Sigmoid colon (tissue), 7 donors: Measurements from ENCODE around the gene TMEM79. TPM values are rescaled to one million over a fixed set of nuclear protein-coding genes. Genes with fewer than 3 reads are reported as not detected.
A peak's percentile ranks its signal among the peaks of the same experiment; 100 is the strongest.
"Not testable (repeated sequence)": the region's sequence is repeated elsewhere in the genome, so short reads cannot be mapped to it uniquely, and the experiment has no call there.

Experiments used
- DNase-seq: peaks from one replicate; pipeline ENCODE4 v3.0.0-alpha.2; 2019
- H3K27ac ChIP-seq, 4 donors: fragments of 200-600 bp; sonication (generic); one replicate each; pipeline ENCODE4 v1.5.1; 2016 to 2019; ENCODE audit warnings: mild to moderate bottlenecking in 1 of 4
- H3K27me3 ChIP-seq, 3 donors: fragments of 200-600 bp; sonication (generic); one replicate each; pipeline ENCODE4 v1.5.1; 2019; ENCODE audit warnings: mild to moderate bottlenecking in 1 of 3
- H3K36me3 ChIP-seq, 4 donors: fragments of 200-600 bp; sonication (generic); one replicate each; pipeline ENCODE4 v1.5.1; 2016 to 2019
- H3K4me1 ChIP-seq, 4 donors: fragments of 200-600 bp; sonication (generic); one replicate each; pipeline ENCODE4 v1.5.1; 2017 to 2019
- H3K4me3 ChIP-seq, 4 donors: fragments of 200-600 bp; sonication (generic); one replicate each; pipeline ENCODE4 v1.5.1; 2017 to 2019; ENCODE audit warnings: mild to moderate bottlenecking in 2 of 4, moderate library complexity in 1 of 4
- H3K9me3 ChIP-seq, 4 donors: fragments of 200-600 bp in 3 of 4; sonication (generic) in 3 of 4; one replicate each; pipeline versions ENCODE4 v1.5.1 to v1.6.1; 2013 to 2019
- CTCF ChIP-seq, 4 experiments: fragments of 450-650 bp in 3 of 4; fragments of 200-600 bp in 1 of 4; IDR thresholded peaks; one replicate each; pipeline ENCODE4 v1.5.1; 2016 to 2019; ENCODE audit warnings: antibody characterized with exemption in 4 of 4, mild to moderate bottlenecking in 3 of 4, moderate library complexity in 2 of 4
- EP300 ChIP-seq, 4 donors: sonication (generic); formaldehyde crosslinking; IDR thresholded peaks; one replicate each; pipeline ENCODE4 v1.6.1; 2017; ENCODE audit warnings: antibody characterized with exemption in 4 of 4
- POLR2A ChIP-seq, 2 donors: fragments of 450-650 bp; IDR thresholded peaks; one replicate each; pipeline ENCODE4 v1.6.1; 2016; ENCODE audit warnings: antibody characterized with exemption in 2 of 2, mild to moderate bottlenecking in 2 of 2, moderate library complexity in 2 of 2
- POLR2AphosphoS5 ChIP-seq, 4 donors: sonication (generic); formaldehyde crosslinking; IDR thresholded peaks; one replicate each; pipeline ENCODE4 v1.6.1; 2017; ENCODE audit warnings: antibody characterized with exemption in 4 of 4
- WGBS, 2 donors: extraction: QIAGEN DNeasy Blood & Tissue Kit; methylation state at CpG; one replicate each; pipeline ENCODE4 v1.1.7; 2013; 5-methylcytosine and 5-hydroxymethylcytosine counted together
- intact Hi-C: fragments of 100-400 bp; cut with DNase I; formaldehyde crosslinking; loops from one replicate; pipeline ENCODE4 v1.15.1; 2023
- polyA plus RNA-seq, 3 donors: library from polyadenylated mRNA; stranded (reverse); fragments of 200-250 nt; gene quantifications; one replicate each; pipeline ENCODE4 v1.2.3, GENCODE V29; 2013
- total RNA-seq, 4 donors: library from RNA; depleted of rRNA; stranded (reverse); fragments of >200 nt; gene quantifications; one replicate each; pipeline ENCODE4 v1.1.0, GENCODE V29; 2016
- donor health status: healthy with polysubstance abuse.
- donor health status: Bipolar disorder and iron deficiency.
- donor health status: healthy.

TMEM79 gene
- total and polyA plus RNA-seq, 7 donors = 0.41 to 5.6 (median 1.5) TPM

GRCh38 chr1:156319664-156320063 is 35.5 kb downstream of the TMEM79 start:
- no peaks in the 10 kb centered on the region for H3K4me1 ChIP-seq
- no peaks in the 10 kb centered on the region for H3K9me3 ChIP-seq
- H3K27me3 ChIP-seq = no peaks in the 10 kb centered on the region
- intact Hi-C loops = no loop called here
- H3K27ac ChIP-seq = no peak overlapping the region
- DNase-seq = no peak
- peaks cover 67 to 100% (median 83%) of the 10 kb centered on the region in 4 donors for H3K36me3 ChIP-seq
- no peak overlapping the region for H3K4me3 ChIP-seq
- TF ChIP-seq POLR2AphosphoS5 (IDR thresholded peaks at IDR 0.05) (no peak), CTCF (IDR thresholded peaks at IDR 0.05) (peak in 3 of 4 experiments; percentile 10 to 35 (median 17)), POLR2A (IDR thresholded peaks at IDR 0.05) (no peak), EP300 (IDR thresholded peaks at IDR 0.05) (no peak)
- 87 to 94% methylated on average over 1 of the region's 1 CpG for WGBS, 2 donors

GRCh38 chr1:156320560-156320959 is 36.4 kb downstream of the TMEM79 start:
- Histone ChIP-seq H3K27me3 (no peaks in the 10 kb centered on the region), H3K4me3 (no peak overlapping the region), H3K27ac (no peak overlapping the region), H3K4me1 (no peaks in the 10 kb centered on the region), H3K9me3 (no peaks in the 10 kb centered on the region), H3K36me3 (peaks cover 65 to 100% (median 79%) of the 10 kb centered on the region in 4 donors)
- intact Hi-C loops = no loop called here
- WGBS, 2 donors = 75 to 85% methylated on average over 3 of the region's 3 CpGs
- no peak for TF ChIP-seq CTCF (IDR thresholded peaks at IDR 0.05)
- no peak for TF ChIP-seq EP300 (IDR thresholded peaks at IDR 0.05)
- TF ChIP-seq POLR2AphosphoS5 (IDR thresholded peaks at IDR 0.05) = no peak
- no peak for TF ChIP-seq POLR2A (IDR thresholded peaks at IDR 0.05)
- no peak for DNase-seq

- H3K4me1 ChIP-seq, H3K27ac ChIP-seq, H3K9me3 ChIP-seq, intact Hi-C loops, H3K4me3 ChIP-seq, H3K27me3 ChIP-seq: not testable (repeated sequence)
- peaks cover 47 to 90% (median 56%) of the 10 kb centered on the region in 4 donors for H3K36me3 ChIP-seq
- peak; percentile 4 for DNase-seq
- 95 to 98% methylated on average over 9 of the region's 9 CpGs for WGBS, 2 donors
Observed at GRCh38 chr1:156323179-156323578, 39.1 kb downstream of the TMEM79 start.

- DNase-seq = no peak
- Histone ChIP-seq H3K27ac (no peak overlapping the region), H3K9me3 (no peaks in the 10 kb centered on the region), H3K4me1 (peaks cover 0 to 27% (median 17%) of the 10 kb centered on the region in 4 donors), H3K27me3 (no peaks in the 10 kb centered on the region), H3K4me3 (no peak overlapping the region), H3K36me3 (peaks cover 7 to 44% (median 33%) of the 10 kb centered on the region in 4 donors)
- 83 to 89% methylated on average over 4 of the region's 4 CpGs for WGBS, 2 donors
- intact Hi-C loops = no loop called here
- no peak for TF ChIP-seq CTCF (IDR thresholded peaks at IDR 0.05)
- no peak for TF ChIP-seq POLR2A (IDR thresholded peaks at IDR 0.05)
- TF ChIP-seq EP300 (IDR thresholded peaks at IDR 0.05) = no peak
- TF ChIP-seq POLR2AphosphoS5 (IDR thresholded peaks at IDR 0.05) = no peak
Observed at GRCh38 chr1:156336242-156336641, 52.1 kb downstream of the TMEM79 start.

GRCh38 chr1:156337052-156337887 is 53.1 kb downstream of the TMEM79 start:
- WGBS, 2 donors = 35 to 37% methylated on average over 34 of the region's 34 CpGs
- DNase-seq = no peak
- no peaks in the 10 kb centered on the region for H3K27me3 ChIP-seq
- TF ChIP-seq CTCF (IDR thresholded peaks at IDR 0.05) (no peak), POLR2AphosphoS5 (IDR thresholded peaks at IDR 0.05) (no peak)
- H3K4me1 ChIP-seq = peaks cover 0 to 27% (median 17%) of the 10 kb centered on the region in 4 donors
- H3K27ac ChIP-seq = peak overlapping the region; percentile 80 to 88 (median 86)
- H3K4me3 ChIP-seq = peak overlapping the region; percentile 70 to 86 (median 74)
- H3K36me3 ChIP-seq = peaks cover 0 to 33% (median 23%) of the 10 kb centered on the region in 4 donors
- H3K9me3 ChIP-seq = no peaks in the 10 kb centered on the region
- intact Hi-C loops = no loop called here
